CD8-positive, alpha-beta memory T cell (primary cell): Measurements from ENCODE around the gene ARID5B. TPM values are rescaled to one million over a fixed set of nuclear protein-coding genes. Genes with fewer than 3 reads are reported as not detected.
A peak's percentile ranks its signal among the peaks of the same experiment; 100 is the strongest.

ENCODE experiments used
- CTCF ChIA-PET: fragments of 350-600 bp; sonication (Branson Sonifier 250); formaldehyde crosslinking; loops from one replicate; lab custom pipeline; 2021; ENCODE audit warnings: antibody characterized with exemption; lab: Charles Lee
- POLR2A ChIA-PET: fragments of 350-600 bp; sonication (Branson Sonifier 250); formaldehyde crosslinking; loops from one replicate; lab custom pipeline; 2021; ENCODE audit warnings: antibody characterized with exemption; lab: Charles Lee
- DNase-seq, 5 donors: peaks; one replicate each; pipeline versions ENCODE4 v3.0.0 to v3.0.0-alpha.2; 2020 to 2022; ENCODE audit warnings: mixed read lengths in 1 of 5
- H3K27ac ChIP-seq: one replicate; pipeline ENCODE4 v1.7.0; 2013; ENCODE audit warnings: low read depth, mild to moderate bottlenecking, low read length, moderate library complexity
- H3K27me3 ChIP-seq: 2 replicates; pipeline ENCODE4 v1.7.0; 2013; ENCODE audit warnings: low read length, mild to moderate bottlenecking; ENCODE audit not compliant: insufficient read depth, poor library complexity, severe bottlenecking
- H3K36me3 ChIP-seq: 2 replicates; pipeline ENCODE4 v1.7.0; 2013; ENCODE audit warnings: mild to moderate bottlenecking, low read length, moderate library complexity; ENCODE audit not compliant: insufficient read depth
- H3K4me1 ChIP-seq: 2 replicates; pipeline ENCODE4 v1.7.0; 2013; ENCODE audit warnings: mild to moderate bottlenecking, low read length, moderate library complexity; ENCODE audit not compliant: insufficient read depth
- H3K4me3 ChIP-seq: 2 replicates; pipeline ENCODE4 v1.7.0; 2013; ENCODE audit warnings: mild to moderate bottlenecking, low read length
- H3K9me3 ChIP-seq: 2 replicates; pipeline ENCODE4 v1.7.0; 2013; ENCODE audit warnings: mild to moderate bottlenecking, low read length
- H3K27ac Mint-ChIP-seq, 8 donors: one replicate each; pipeline ENCODE4 v1.8.0; 2020 to 2021; ENCODE audit warnings: mixed read lengths in 8 of 8, mild to moderate bottlenecking in 6 of 8, inconsistent platforms in 3 of 8, moderate library complexity in 3 of 8
- H3K27me3 Mint-ChIP-seq, 2 donors: one replicate each; pipeline ENCODE4 v1.8.0; 2020 to 2021; ENCODE audit warnings: mixed read lengths in 2 of 2, mild to moderate bottlenecking in 1 of 2, moderate library complexity in 1 of 2
- H3K36me3 Mint-ChIP-seq, 3 donors: one replicate each; pipeline ENCODE4 v1.8.0; 2020 to 2021; ENCODE audit warnings: mixed read lengths in 3 of 3, inconsistent platforms in 1 of 3, mild to moderate bottlenecking in 1 of 3
- H3K4me1 Mint-ChIP-seq, 3 donors: one replicate each; pipeline ENCODE4 v1.8.0; 2020 to 2021; ENCODE audit warnings: mixed read lengths in 3 of 3, inconsistent platforms in 1 of 3, mild to moderate bottlenecking in 1 of 3
- H3K4me3 Mint-ChIP-seq, 7 donors: one replicate each; pipeline ENCODE4 v1.8.0; 2020 to 2021; ENCODE audit warnings: mixed read lengths in 7 of 7, mild to moderate bottlenecking in 6 of 7, moderate library complexity in 4 of 7, inconsistent platforms in 2 of 7
- H3K9me3 Mint-ChIP-seq, 5 donors: one replicate each; pipeline ENCODE4 v1.8.0; 2020 to 2022; ENCODE audit warnings: mixed read lengths in 5 of 5, mild to moderate bottlenecking in 3 of 5, moderate library complexity in 2 of 5, inconsistent platforms in 1 of 5
- polyA plus RNA-seq: library from polyadenylated mRNA; unstranded; fragments of 300-500 nt; fragmentation: Illumina TruSeq; gene quantifications from one replicate; pipeline ENCODE4 v1.2.3, GENCODE V29; 2021
- total RNA-seq, 2 experiments: library from RNA; stranded (reverse); gene quantifications; one replicate each; pipeline ENCODE4 v1.2.3, GENCODE V29; 2021

Gene ARID5B
- total and polyA plus RNA-seq, 3 experiments from 2014 or later: 37.1 to 48.7 (median 38.4) TPM

- ChIA-PET CTCF (interaction anchor here (1.1 kb wide), 1 partner anchor 22 kb away, joined by 3 read pairs; no protein-coding TSS in a partner anchor), POLR2A (no interaction called here)
- H3K4me3 Mint-ChIP-seq: no peak overlapping the region
- H3K9me3 Mint-ChIP-seq: no peaks in the 10 kb centered on the region
- peaks cover 15 to 57% (median 29%) of the 10 kb centered on the region in 3 donors for H3K36me3 Mint-ChIP-seq
- H3K9me3 ChIP-seq: no peaks in the 10 kb centered on the region
- peaks cover 41% of the 10 kb centered on the region for H3K4me1 ChIP-seq
- H3K4me3 ChIP-seq: no peak overlapping the region
- H3K27ac ChIP-seq: no peak overlapping the region
- peaks cover 13% of the 10 kb centered on the region for H3K36me3 ChIP-seq
- peaks cover 56 to 76% (median 67%) of the 10 kb centered on the region in 3 donors for H3K4me1 Mint-ChIP-seq
- DNase-seq: no peak
- H3K27ac Mint-ChIP-seq: peak overlapping the region in 2 of 8 donors; percentile 43 to 74
- H3K27me3 Mint-ChIP-seq: no peaks in the 10 kb centered on the region
- H3K27me3 ChIP-seq: no peaks in the 10 kb centered on the region
These were observed 183.9 kb downstream of the ARID5B start for GRCh38 chr10:62085404-62085803.

DNA sequence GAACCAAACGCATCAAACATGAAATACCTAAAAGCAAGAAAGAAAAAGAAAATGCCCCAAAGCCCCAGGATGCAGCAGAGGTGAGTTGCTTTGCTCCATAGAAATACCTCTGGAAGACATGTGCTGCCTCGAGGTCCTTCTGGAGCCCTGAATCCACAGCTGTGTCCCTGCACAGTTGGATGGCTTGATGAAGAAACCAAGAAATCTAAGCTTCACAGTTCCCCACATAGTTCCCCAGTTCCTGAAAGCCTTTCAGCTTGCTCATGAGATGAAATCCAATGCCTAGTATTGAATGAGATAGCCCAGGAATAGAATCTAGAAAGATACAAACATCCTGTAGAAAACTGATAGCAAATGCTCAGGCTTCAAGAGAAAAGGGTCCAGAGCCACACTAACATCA, 184.3 kb downstream of the ARID5B start:
- H3K4me1 ChIP-seq: peaks cover 41% of the 10 kb centered on the region
- H3K27ac Mint-ChIP-seq: peak overlapping the region in 2 of 8 donors; percentile 43 to 74
- ChIA-PET POLR2A (no interaction called here), CTCF (no interaction called here)
- H3K4me3 Mint-ChIP-seq: no peak overlapping the region
- no peak overlapping the region for H3K4me3 ChIP-seq
- no peak overlapping the region for H3K27ac ChIP-seq
- peaks cover 15 to 59% (median 32%) of the 10 kb centered on the region in 3 donors for H3K36me3 Mint-ChIP-seq
- H3K36me3 ChIP-seq: peaks cover 18% of the 10 kb centered on the region
- H3K9me3 ChIP-seq: no peaks in the 10 kb centered on the region
- no peaks in the 10 kb centered on the region for H3K27me3 ChIP-seq
- no peak for DNase-seq
- H3K4me1 Mint-ChIP-seq: peaks cover 54 to 72% (median 63%) of the 10 kb centered on the region in 3 donors
- H3K27me3 Mint-ChIP-seq: no peaks in the 10 kb centered on the region
- H3K9me3 Mint-ChIP-seq: no peaks in the 10 kb centered on the region

GRCh38 chr10:62087329-62087728, 185.8 kb downstream of the ARID5B start:
- POLR2A ChIA-PET: no interaction called here
- Histone ChIP-seq H3K4me3 (no peak overlapping the region), H3K27me3 (no peaks in the 10 kb centered on the region), H3K9me3 (no peaks in the 10 kb centered on the region), H3K36me3 (peaks cover 31% of the 10 kb centered on the region), H3K4me1 (peaks cover 28% of the 10 kb centered on the region), H3K27ac (no peak overlapping the region)
- H3K27me3 Mint-ChIP-seq: no peaks in the 10 kb centered on the region
- H3K27ac Mint-ChIP-seq: no peak overlapping the region
- no peak for DNase-seq
- peaks cover 39 to 56% (median 48%) of the 10 kb centered on the region in 3 donors for H3K4me1 Mint-ChIP-seq
- no peaks in the 10 kb centered on the region for H3K9me3 Mint-ChIP-seq
- CTCF ChIA-PET: no interaction called here
- H3K36me3 Mint-ChIP-seq: peaks cover 15 to 72% (median 45%) of the 10 kb centered on the region in 3 donors
- no peak overlapping the region for H3K4me3 Mint-ChIP-seq

DNA sequence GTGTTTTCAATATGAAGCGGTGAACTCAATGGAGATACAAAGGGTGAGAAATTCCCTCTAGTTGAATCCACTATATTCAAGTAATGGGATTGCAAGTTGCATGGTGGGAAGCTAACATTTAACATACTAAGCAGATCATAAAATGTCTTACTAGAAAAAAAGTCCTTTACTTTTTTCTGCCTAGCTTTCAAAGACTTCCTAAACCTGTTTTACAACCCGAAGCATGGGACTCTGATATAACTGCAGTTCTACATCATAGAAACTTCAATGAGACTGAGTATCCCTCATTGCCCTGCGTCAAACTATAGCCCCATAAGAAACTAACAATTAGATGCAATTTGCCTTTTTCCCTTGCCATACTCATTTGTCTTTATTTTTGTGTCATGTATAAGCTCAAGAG, 187.3 kb downstream of the ARID5B start:
- Histone ChIP-seq H3K4me3 (no peak overlapping the region), H3K27me3 (no peaks in the 10 kb centered on the region), H3K36me3 (peaks cover 31% of the 10 kb centered on the region), H3K9me3 (no peaks in the 10 kb centered on the region), H3K27ac (no peak overlapping the region), H3K4me1 (peaks cover 13% of the 10 kb centered on the region)
- Mint-ChIP-seq H3K4me3 (no peak overlapping the region), H3K9me3 (no peaks in the 10 kb centered on the region), H3K36me3 (peaks cover 21 to 84% (median 45%) of the 10 kb centered on the region in 3 donors), H3K4me1 (peaks cover 24 to 49% (median 34%) of the 10 kb centered on the region in 3 donors), H3K27ac (peak overlapping the region in 1 of 8 donors; percentile 62), H3K27me3 (no peaks in the 10 kb centered on the region)
- ChIA-PET POLR2A (interaction anchor here (0.7 kb wide), 1 partner anchor 11 kb away, joined by 7 read pairs; no protein-coding TSS in a partner anchor), CTCF (interaction anchor here (1.3 kb wide), 1 partner anchor 10 kb away, joined by 3 read pairs; no protein-coding TSS in a partner anchor)
- no peak for DNase-seq

- Histone ChIP-seq H3K36me3 (peaks cover 25% of the 10 kb centered on the region), H3K9me3 (no peaks in the 10 kb centered on the region), H3K27me3 (no peaks in the 10 kb centered on the region), H3K27ac (no peak overlapping the region), H3K4me3 (no peak overlapping the region), H3K4me1 (peaks cover 4% of the 10 kb centered on the region)
- peaks cover 13 to 39% (median 14%) of the 10 kb centered on the region in 3 donors for H3K4me1 Mint-ChIP-seq
- POLR2A ChIA-PET: no interaction called here
- H3K9me3 Mint-ChIP-seq: no peaks in the 10 kb centered on the region
- H3K4me3 Mint-ChIP-seq: no peak overlapping the region
- DNase-seq: no peak
- peak overlapping the region in 1 of 8 donors; percentile 72 for H3K27ac Mint-ChIP-seq
- H3K36me3 Mint-ChIP-seq: peaks cover 14 to 84% (median 47%) of the 10 kb centered on the region in 3 donors
- CTCF ChIA-PET: no interaction called here
- no peaks in the 10 kb centered on the region for H3K27me3 Mint-ChIP-seq
These were observed 191.0 kb downstream of the ARID5B start for GRCh38 chr10:62092301-62093030.

GRCh38 chr10:62093863-62094291, 192.4 kb downstream of the ARID5B start:
- ChIA-PET POLR2A (no interaction called here), CTCF (interaction anchor here (0.7 kb wide), 1 partner anchor 53 kb away, joined by 3 read pairs; no protein-coding TSS in a partner anchor)
- H3K36me3 Mint-ChIP-seq: peaks cover 7 to 75% (median 40%) of the 10 kb centered on the region in 3 donors
- no peaks in the 10 kb centered on the region for H3K9me3 Mint-ChIP-seq
- H3K4me1 Mint-ChIP-seq: peaks cover 8 to 36% (median 9%) of the 10 kb centered on the region in 3 donors
- no peak overlapping the region for H3K4me3 Mint-ChIP-seq
- peak overlapping the region in 4 of 8 donors; percentile 9 to 62 (median 34) for H3K27ac Mint-ChIP-seq
- H3K36me3 ChIP-seq: peaks cover 25% of the 10 kb centered on the region
- H3K27me3 Mint-ChIP-seq: no peaks in the 10 kb centered on the region
- no peak for DNase-seq
- H3K4me1 ChIP-seq: peaks cover 3% of the 10 kb centered on the region
- H3K4me3 ChIP-seq: no peak overlapping the region
- H3K27ac ChIP-seq: no peak overlapping the region
- H3K27me3 ChIP-seq: no peaks in the 10 kb centered on the region
- no peaks in the 10 kb centered on the region for H3K9me3 ChIP-seq

GRCh38 chr10:62095181-62096122, 194.0 kb downstream of the ARID5B start:
- Histone ChIP-seq H3K9me3 (no peaks in the 10 kb centered on the region), H3K4me1 (no peaks in the 10 kb centered on the region), H3K4me3 (no peak overlapping the region), H3K27me3 (no peaks in the 10 kb centered on the region), H3K27ac (no peak overlapping the region), H3K36me3 (peaks cover 17% of the 10 kb centered on the region)
- no peaks in the 10 kb centered on the region for H3K9me3 Mint-ChIP-seq
- H3K27me3 Mint-ChIP-seq: no peaks in the 10 kb centered on the region
- H3K27ac Mint-ChIP-seq: peak overlapping the region in 2 of 8 donors; percentile 7 to 65
- no peak overlapping the region for H3K4me3 Mint-ChIP-seq
- DNase-seq: no peak
- peaks cover 2 to 21% (median 7%) of the 10 kb centered on the region in 3 donors for H3K4me1 Mint-ChIP-seq
- peaks cover 6 to 59% (median 32%) of the 10 kb centered on the region in 3 donors for H3K36me3 Mint-ChIP-seq
- CTCF ChIA-PET: no interaction called here
- POLR2A ChIA-PET: no interaction called here
